NCI-H1105 treated with DMSO at 0.1 percent for 48 hours (cell line): ENCODE data around the gene SSBP3.

ENCODE experiments used
- DNase-seq: peaks from one replicate; lab custom pipeline; 2025; lab: John Stamatoyannopoulos, UW

The SSBP3 gene

DNA sequence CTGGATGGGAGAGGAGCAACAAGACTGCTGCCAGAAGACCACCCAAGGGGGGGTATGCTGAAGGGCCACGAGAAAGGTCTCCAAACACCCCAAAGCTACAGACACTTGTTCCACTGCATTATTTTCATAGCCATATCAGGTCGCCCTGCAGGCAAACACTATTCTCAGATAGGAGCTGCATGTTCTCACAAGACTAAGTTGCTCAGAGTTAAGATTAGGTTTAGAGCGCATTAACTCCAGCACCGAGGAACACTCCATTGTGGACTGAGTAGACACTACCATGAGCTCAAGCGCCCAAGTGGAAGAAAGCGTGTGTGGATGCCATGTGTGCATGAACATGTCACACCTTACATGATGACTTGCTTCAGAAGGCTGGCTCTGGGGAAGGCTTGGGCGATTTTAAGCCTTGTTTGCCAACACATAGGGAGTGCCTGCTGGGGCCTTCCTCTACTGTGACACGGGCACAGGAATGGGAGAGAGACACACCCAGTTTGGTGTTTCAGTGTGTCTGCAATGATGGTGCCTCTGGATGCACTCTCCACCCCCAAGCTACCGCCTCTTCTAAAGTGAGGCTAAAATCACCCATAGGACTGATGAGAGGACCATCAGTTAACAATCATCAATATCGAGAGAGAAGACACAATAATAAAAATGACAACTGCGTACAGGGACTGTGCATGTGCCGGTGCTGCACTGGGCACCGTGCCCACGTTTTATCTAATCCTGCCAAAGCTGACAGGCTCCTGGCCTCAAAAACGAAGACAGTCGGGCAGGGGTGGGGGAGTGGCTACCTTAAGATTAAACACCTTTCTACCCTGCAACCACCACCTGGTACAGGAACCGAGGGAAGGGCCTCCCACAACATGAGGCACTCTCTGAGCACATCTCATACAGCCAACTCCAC, 34.9 kb downstream of the SSBP3 start:
- peak; percentile 59 for DNase-seq

DNA sequence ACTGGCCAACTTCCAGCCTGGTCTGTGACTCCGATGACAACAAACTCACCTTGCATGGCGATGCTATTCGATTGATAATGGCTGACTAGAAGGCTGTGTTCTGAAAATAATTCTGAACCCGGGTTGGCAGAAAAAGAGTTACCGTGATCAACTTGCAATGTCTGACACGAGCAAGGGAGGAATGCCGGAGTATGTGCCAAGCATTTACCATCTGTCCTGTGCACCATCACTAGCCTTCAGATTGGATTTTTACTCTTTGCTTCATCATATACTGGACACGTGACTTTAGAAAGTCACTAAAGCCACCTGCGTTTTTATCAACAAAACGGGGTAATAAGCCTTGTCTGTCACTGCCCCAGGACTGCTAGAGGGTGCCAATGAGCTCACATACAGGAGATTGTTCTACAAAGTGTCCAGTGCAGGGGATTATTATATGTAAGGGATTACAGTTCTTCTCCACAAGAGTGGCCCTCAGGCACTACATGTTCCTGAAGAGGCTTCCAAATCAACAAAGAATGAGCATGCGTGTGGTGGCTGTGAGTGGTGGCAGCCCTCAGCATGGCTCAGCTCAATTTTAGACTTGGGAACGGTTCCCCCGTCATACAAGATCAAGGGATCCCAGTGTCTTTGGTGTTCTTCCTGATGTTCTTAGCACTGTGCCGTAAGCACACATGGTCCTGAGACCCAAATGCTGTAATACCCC, 35.8 kb downstream of the SSBP3 start:
- no peak for DNase-seq

DNA sequence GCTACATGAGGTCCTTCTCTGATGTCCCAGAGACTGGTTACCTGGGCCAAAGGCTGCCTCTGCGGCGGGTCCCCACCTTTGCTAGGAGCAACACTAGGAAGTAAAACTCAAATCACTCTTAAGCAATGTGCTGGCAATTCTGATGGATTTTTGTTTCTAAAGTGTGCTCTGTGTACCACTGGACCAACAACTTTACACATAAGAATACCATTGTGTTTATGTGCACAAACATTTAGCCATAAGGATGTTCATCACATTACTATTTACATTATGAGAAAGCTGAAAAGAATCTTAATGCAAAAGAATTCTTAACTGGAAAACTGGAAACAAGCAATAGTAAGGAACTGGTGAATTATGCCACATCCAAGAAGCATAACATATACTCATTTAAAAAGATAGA, 38.6 kb downstream of the SSBP3 start:
- no peak for DNase-seq

DNA sequence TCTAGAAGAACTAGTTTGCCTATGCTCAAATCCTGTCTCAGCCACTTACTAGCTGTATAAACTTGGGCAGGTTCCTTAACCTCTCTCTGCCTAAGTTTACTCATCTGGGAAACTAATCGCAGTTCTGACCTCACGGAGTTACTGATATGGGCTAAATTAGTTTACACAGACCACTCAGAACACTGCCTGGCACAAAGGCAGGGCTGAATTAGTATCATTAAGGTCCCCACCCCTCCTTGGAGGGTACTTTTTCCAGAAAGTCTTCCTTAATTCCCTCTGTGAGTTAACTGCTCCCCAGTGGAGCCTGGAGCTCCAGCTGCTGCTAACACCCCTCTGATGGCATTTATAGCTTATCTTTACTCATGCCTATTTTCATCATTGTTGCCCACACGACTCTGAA, 40.3 kb downstream of the SSBP3 start:
- DNase-seq, result no peak

DNA sequence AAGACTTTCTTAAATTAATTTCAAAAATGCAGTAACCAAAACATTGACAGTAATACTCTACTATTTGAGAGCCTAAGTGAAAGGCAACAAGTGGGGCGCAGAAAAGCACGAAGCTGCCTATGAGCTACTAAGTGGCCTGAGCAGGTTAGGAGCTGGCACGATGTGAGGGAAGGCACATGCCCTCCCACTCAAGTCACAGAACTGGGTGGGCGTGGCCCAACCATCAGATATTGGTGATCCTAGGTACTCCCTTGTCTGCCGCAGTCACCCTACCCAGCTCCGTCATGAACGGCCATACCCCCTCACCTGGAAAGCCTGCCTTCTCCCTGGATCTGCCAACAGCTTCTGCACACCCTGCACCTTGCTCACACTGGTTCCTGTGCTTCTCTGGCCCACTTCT, 40.8 kb downstream of the SSBP3 start:
- no peak for DNase-seq

DNA sequence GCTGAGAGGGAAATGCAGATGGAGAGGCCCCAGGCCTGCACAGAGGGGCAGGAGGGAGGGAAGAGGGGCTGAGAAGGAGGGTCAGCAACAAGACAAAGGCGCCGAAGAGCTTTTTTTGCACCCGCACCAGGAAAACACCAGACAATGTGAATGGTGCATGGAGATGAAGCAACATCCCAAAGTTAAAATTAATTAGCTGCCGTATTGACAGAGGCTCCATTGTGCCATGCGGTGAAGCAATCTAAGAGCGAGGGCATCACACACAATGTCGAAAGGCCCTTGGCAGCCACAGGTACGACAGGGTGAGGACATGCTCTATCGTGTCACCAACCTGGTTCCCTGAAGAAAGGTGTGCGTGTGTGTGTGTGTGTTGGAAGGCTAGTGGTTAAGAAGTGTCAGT, 41.2 kb downstream of the SSBP3 start:
- DNase-seq, result no peak

DNA sequence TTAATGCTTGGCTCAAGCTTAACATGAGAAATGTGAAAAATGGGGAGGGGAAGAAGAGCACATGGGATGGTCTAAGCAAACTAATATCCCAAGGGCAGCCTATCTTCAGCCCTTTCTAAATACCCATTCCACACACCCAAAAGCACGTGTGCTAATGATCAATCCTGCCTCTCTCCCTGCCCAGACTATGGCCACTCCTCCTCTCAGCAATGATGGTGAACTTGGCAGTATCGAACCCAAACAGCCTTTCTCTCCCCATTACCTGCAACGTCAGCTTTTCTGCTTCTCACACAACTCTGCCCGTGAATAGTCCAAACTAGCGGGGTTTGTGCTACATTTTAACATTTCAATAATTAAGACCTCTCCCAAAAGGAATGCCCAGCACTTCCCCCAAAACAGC, 41.6 kb downstream of the SSBP3 start:
- no peak for DNase-seq

DNA sequence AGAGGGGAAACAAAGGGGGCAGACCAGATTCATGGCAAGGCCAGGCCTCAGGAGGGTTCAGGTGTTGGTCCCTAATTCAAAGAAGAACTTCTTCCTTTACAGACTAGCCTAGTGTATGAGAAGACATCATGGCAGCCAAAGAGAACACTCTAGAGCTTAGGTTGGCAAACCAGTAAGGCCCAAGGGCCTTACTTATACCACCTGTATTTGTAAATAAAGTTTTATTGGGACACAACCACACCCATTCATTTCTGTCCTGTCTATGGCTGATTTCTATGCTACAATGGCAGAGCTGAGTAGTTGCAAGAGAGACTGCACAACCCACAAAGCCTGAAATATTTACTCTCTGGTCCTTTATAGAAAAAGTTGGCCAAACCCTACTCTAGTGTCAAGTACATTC, 42.3 kb downstream of the SSBP3 start:
- no peak for DNase-seq

DNA sequence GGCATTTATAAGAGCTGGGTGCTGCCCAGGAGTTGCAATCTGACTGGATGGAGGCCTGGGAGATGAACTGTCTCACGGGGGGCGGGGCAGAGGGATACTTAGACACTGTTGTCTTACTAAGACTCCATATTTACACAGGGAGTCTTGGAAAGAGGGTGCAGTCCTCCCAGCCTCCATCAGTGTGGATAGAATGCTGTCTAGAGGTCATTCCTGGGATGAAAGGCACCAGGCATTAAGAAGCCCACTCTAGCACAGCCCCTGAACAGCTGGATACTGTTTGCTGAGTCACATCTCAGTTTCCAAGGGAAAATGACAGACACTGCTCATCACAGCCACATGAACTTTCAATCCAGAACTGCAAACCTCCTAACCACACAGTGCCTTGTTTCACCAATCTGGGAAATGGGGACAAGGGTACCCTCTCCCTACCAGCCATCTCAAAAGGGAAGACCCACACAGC, 43.3 kb downstream of the SSBP3 start:
- no peak for DNase-seq

DNA sequence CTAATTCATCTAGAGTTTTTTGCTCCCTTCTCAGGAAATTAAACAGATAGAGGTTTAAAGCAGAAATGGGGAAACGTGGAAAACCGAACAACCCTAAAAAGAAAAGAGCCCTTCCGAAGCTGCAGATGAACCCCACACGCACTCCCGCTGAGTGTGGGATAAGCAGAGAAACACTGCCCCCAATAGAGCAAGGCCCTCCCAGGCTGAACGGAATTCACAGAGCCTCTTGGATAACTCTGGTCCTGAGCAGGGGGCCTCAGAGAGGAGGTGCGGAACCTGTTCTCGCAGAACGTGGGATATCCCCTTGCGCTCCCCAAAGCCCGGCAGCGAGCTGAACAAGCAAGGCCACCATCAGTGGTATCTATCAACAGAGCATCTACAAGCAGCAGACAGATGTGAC, 44.9 kb downstream of the SSBP3 start:
- DNase-seq, result no peak

DNA sequence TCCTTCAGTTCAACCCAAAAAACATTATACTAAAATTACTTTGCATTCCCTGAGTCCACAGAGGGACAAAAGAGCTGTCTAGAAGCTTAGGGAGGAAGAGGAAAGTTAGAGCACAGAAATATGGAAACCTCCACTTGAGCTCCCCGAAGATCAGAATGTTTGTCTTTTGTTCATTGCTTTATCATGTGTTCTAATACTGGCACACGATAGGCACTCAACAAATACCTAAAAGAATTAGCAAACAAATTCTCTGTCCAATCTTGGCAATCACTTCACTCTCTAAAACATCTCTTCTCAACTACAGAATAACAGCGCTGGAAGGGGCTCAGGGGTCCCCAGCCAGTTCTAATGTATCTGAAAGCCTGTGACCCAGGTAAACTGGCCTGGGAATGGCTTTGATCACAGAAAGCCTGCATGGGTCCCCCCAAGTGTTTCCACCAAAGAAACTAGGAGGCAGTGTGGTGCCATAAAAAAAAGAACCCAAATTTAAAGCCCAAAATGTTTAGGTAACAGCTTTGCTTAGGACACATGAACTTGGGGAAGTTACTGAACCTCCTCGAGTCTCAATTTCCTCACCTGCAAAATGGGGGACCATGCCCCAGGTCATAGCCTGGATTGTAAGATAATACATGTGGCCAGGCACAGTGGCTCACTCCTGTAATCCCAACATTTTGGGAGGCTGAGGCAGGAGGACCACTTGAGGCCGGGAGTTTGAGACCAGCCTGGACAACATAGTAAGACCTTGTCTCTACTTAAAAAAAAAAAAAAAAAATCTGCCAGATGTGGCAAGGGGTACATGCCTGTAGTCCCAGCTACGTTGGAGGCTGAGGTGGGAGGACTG, 45.8 kb downstream of the SSBP3 start:
- DNase-seq, result no peak

DNA sequence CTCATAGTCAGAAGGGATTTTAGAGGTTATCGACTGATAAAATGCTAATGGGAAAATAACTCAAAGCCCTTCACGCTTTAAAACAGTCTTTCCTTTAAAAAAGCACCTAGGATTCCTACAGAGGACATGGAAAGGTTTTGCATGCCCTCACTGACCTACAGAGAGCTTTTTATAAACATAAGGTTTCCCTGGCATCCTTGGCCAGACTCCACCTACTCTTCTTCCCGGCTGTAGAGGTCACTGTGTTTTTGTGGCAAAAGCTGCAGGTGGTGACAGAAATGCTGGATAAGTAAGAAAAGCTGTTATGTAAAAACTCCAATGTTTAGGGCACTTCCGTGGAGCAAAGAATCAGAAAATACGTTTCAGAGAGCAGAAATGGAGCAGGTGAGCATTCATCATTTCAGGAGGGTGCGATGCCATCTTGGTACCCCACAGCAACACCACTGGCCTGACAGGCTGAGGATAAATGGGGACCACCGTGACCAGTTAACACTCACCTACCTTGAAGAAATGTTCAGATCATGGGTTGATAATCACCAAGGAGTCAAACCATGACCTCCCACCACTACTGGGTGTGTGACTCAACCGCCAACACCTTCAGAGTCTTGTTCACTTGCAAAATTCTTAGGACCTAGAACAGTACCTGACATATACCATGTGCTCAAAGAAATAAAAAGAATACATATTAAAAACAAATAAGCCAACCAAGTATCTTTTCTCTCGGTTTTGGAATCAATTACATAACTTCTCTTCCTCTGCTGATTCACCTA, 46.6 kb downstream of the SSBP3 start:
- no peak for DNase-seq

DNA sequence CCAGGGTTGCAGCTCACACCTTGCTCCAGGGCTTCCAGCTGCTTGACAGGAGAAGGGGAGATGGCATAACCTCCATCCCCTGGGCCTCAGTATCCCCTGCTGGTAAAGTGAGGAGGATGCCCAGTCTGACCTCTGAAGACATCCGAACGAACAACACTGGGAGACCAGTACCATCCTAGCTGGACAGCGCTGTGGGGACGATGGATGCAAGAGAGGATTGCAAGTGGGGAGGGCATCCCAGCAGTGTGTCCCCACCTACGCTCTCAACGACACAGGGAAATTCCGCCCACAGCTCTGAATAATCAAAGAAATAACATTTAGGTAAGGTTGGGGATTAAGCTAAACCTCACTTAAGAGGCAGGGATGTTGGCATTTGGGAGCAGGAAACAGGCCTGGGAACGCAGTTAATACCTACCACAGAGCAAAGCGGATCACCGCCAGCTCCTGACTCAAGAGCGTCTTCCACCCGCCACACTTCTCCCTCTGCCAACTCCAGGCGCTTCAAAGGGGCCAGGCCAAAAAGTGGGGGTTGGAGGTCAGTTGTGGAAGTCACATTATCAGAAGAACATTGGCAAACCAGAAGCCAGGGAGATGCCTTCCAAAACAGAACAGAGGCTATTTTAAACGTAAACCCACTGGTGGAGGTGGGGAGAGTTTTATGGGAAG, 47.6 kb downstream of the SSBP3 start:
- DNase-seq, result no peak

DNA sequence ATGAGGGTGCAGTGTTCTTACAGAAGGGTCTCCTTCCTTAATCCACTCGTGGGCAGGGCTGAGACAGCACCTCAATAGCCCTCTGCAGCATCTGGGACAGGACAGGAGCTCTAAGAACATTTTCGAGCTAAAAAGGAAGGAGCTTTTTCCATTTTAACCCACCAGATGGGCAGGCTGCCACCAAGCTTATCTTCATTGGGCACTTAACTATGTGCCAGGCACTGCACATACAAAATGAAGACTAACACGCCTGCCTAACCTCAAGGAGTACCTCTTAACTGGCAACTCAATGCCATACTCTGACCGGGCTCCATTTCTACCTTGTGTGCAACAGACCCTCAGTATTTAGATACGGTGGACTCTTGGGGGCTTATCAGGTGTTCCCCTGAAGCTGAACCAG, 48.2 kb downstream of the SSBP3 start:
- no peak for DNase-seq

DNA sequence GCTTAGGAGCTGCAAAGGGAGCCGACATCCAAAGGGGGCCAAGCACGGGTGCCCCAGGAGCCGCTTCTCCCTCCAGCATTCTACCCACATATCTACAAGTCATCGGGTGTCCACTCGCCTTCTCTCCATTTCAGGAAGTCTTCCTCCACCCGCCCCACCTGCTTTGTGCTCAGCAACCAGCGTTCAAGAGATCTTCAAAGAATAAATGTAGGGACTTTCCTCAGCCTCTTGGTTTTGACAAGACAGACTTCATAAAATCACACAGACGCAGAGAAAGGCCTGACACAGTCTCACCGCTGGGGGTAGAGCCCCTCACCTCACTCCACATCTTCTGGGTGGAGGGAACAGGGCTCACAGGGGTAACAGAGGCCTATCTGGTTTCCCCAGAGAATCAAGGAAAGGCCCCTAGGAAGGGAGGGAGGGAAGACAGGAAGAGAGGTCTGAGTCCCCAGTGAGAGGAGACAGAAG, 49.5 kb downstream of the SSBP3 start:
- DNase-seq, result no peak

DNA sequence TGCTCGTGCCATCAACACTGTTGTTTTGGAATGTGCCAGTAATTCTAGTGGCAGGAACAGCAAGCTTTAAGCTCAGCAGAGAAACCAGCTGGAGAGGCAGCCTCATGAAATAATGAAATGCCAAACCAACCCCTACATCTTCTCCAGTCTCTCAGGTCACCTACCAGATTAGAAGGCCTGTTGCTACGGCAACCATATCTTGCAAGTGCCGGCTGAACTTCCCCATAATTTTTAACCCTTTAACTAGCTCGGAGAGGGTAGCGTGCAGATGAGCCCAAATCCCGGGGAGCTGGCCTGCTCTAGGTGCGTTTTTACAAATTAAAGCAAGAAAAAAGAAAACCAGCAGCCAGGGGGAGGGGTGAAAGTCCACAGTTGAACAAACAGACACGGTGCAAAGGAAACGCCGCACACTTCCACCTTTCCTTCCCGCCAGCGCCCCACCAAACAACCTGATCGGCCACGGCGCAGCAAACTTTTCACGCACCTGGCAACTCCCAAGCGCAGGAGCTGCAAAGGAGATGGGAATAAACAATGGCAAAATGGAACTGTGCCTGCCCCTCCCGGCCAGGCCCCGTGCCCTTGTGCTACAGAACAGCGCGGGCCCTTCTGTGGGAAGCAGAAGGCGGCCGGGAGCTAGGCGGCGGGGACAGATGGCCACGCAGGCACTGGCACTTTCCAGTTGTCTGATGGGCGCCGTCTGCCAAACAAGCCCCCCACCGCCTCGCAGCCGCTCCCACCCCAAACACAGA, 50.1 kb downstream of the SSBP3 start:
- peak; percentile 7 for DNase-seq

DNA sequence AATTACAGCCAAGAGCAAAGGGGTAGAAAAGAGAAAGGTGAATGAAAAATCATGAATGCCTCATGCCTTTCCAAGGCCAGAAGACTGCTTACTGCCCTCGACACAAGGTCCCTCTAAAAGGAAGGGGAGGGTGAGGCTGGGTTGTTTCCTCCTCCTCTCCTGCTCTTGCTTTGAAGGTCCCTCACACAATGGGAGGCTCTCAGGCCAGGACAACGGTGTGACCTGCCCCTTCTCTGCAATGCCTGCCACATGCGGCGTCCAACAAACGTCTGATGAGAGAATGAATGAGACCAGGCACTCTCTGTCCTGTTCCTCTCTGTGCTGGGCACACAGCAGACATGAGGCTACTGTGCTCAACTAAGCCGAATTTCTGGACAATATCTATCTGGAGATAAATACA, 51.3 kb downstream of the SSBP3 start:
- DNase-seq, result no peak

DNA sequence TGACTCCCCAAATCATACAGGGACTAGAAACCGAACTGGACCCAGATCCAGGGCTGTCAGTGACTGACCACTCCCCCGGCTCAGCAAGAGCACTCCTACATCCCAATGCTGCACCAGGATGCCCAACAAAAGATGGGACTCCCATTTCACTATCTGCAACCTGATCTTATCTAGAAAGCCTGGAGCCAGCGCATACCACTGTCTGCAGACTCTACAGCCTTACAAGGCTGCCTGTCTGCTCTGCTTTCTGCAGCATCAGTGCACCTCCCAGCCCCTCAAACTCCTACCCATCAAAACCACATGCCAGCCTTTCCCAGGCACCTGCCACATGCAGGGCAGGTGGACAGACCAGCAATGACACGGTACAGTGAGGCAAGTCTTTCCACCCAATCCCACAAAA, 52.2 kb downstream of the SSBP3 start:
- no peak for DNase-seq

DNA sequence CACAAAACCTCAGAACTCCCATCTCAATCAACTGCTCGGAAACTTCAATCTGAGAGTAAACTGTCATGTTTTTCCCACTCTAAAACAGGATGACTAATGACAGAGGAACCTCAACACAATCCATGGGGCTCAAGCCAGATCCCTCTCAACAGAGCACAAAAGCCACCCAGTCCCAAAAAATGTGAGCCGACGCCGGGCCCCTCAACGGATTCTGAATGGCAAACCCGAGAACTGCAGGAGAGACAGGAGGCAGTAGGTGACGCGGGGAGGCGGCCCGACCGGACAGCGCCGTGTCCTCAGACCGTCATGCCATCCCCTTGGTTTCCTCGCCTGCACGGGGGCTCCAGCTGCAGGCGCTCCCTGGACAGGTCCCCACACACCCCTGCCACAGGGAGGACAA, 53.4 kb downstream of the SSBP3 start:
- DNase-seq, result no peak

DNA sequence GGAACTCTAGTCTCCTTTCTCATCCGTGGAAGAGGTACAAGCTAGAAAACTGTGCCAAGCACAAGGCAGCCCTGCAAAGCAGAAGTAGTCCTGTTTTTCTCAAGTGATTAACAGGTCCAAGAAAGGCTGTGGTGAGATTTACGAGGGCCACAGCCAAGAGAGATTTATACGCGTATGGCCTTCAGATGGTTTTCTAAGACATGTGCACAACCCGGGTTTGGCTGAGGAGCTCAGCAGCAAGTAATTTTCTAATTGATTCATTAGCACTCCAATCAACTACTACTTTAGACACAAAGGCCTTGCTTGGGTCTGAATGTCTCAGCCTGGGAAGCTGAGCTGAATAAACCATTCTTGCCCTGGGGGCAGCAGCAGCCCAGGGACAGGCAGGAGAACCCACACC, 55.8 kb downstream of the SSBP3 start:
- no peak for DNase-seq

DNA sequence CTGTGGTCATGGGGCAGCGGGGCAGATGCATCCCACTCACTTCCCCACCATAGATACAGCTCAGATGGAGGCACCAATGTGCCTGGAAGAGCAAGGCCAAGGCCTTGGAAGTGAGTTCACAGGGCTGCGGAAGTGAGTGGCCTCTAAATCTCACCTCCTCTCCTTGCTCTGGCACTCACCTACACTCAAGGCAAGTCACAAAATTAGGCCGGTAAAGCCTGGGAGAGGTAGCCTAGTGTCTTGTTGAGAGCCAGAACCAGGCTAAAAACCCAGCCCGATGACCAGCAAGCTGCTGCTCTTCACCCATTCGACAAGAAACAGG, 57.5 kb downstream of the SSBP3 start:
- DNase-seq, result no peak
